KMS-11 (cell line): ENCODE measurements around the gene PIEZO2.

Experiments used
- H2AFZ ChIP-seq: fragments of 200-600 bp; sonication (generic); 2 replicates; pipeline ENCODE4 v1.6.1; 2016; ENCODE audit warnings: antibody characterized with exemption, mixed run types, low read depth
- H3K27ac ChIP-seq: fragments of 200-600 bp; sonication (generic); 2 replicates; pipeline ENCODE4 v1.6.1; 2016; ENCODE audit warnings: mild to moderate bottlenecking, mixed run types
- H3K27me3 ChIP-seq: fragments of 200-600 bp; sonication (generic); 2 replicates; pipeline ENCODE4 v1.6.1; 2017; ENCODE audit warnings: mild to moderate bottlenecking, low read depth, mixed run types, moderate library complexity; ENCODE audit not compliant: insufficient read depth
- H3K36me3 ChIP-seq: fragments of 200-600 bp; sonication (generic); 2 replicates; pipeline ENCODE4 v1.6.1; 2017; ENCODE audit warnings: mild to moderate bottlenecking, mixed run types; ENCODE audit not compliant: insufficient read depth
- H3K4me1 ChIP-seq: fragments of 200-600 bp; sonication (generic); 2 replicates; pipeline ENCODE4 v1.6.1; 2016; ENCODE audit warnings: mild to moderate bottlenecking, low read depth, mixed run types; ENCODE audit not compliant: poor library complexity, severe bottlenecking
- H3K4me2 ChIP-seq: fragments of 200-600 bp; sonication (generic); 2 replicates; pipeline ENCODE4 v1.7.0; 2016; ENCODE audit warnings: mild to moderate bottlenecking, mixed run types
- H3K4me3 ChIP-seq: fragments of 200-600 bp; sonication (generic); IDR thresholded peaks from 2 replicates; pipeline ENCODE4 v1.6.1; 2017; ENCODE audit warnings: low read depth, low read length, mixed read lengths; ENCODE audit not compliant: insufficient read depth
- H3K79me2 ChIP-seq: fragments of 200-600 bp; sonication (generic); 2 replicates; pipeline ENCODE4 v1.6.1; 2016; ENCODE audit warnings: low read depth, mixed run types; ENCODE audit not compliant: insufficient read depth
- H3K9ac ChIP-seq: fragments of 200-600 bp; sonication (generic); 2 replicates; pipeline ENCODE4 v1.6.1; 2016; ENCODE audit warnings: mild to moderate bottlenecking, mixed run types
- H4K20me1 ChIP-seq: fragments of 200-600 bp; sonication (generic); 2 replicates; pipeline ENCODE4 v1.6.1; 2016; ENCODE audit warnings: mild to moderate bottlenecking, mixed run types; ENCODE audit not compliant: insufficient read depth
- TF ChIP-seq, protein P1 (sequence below): fragments of 200-600 bp; sonication (generic); conservative IDR thresholded peaks from 2 replicates; pipeline ENCODE4 v1.6.1; 2017; ENCODE audit warnings: low read depth, mild to moderate bottlenecking, antibody characterized with exemption, low read length, moderate library complexity, mixed read lengths

The PIEZO2 gene

GRCh38 chr18:11053293-11053692, 96.1 kb downstream of the PIEZO2 start:
- Histone ChIP-seq H4K20me1 (no peaks in the 10 kb centered on the region), H2AFZ (no peak overlapping the region), H3K27me3 (no peaks in the 10 kb centered on the region), H3K79me2 (no peaks in the 10 kb centered on the region), H3K4me1 (no peaks in the 10 kb centered on the region), H3K9ac (no peak overlapping the region), H3K36me3 (no peaks in the 10 kb centered on the region), H3K4me3 (no peak overlapping the region), H3K27ac (no peak overlapping the region), H3K4me2 (no peak overlapping the region)
- TF ChIP-seq, protein P1, sequence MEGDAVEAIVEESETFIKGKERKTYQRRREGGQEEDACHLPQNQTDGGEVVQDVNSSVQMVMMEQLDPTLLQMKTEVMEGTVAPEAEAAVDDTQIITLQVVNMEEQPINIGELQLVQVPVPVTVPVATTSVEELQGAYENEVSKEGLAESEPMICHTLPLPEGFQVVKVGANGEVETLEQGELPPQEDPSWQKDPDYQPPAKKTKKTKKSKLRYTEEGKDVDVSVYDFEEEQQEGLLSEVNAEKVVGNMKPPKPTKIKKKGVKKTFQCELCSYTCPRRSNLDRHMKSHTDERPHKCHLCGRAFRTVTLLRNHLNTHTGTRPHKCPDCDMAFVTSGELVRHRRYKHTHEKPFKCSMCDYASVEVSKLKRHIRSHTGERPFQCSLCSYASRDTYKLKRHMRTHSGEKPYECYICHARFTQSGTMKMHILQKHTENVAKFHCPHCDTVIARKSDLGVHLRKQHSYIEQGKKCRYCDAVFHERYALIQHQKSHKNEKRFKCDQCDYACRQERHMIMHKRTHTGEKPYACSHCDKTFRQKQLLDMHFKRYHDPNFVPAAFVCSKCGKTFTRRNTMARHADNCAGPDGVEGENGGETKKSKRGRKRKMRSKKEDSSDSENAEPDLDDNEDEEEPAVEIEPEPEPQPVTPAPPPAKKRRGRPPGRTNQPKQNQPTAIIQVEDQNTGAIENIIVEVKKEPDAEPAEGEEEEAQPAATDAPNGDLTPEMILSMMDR, result no peak

- Histone ChIP-seq H3K4me3 (no peak overlapping the region), H2AFZ (no peak overlapping the region), H3K4me2 (no peak overlapping the region), H4K20me1 (no peaks in the 10 kb centered on the region), H3K36me3 (no peaks in the 10 kb centered on the region), H3K27ac (no peak overlapping the region), H3K9ac (no peak overlapping the region), H3K79me2 (no peaks in the 10 kb centered on the region), H3K27me3 (no peaks in the 10 kb centered on the region), H3K4me1 (no peaks in the 10 kb centered on the region)
- TF ChIP-seq, protein P1, result no peak
Observed at GRCh38 chr18:11052800-11053199, 96.6 kb downstream of the PIEZO2 start.

DNA sequence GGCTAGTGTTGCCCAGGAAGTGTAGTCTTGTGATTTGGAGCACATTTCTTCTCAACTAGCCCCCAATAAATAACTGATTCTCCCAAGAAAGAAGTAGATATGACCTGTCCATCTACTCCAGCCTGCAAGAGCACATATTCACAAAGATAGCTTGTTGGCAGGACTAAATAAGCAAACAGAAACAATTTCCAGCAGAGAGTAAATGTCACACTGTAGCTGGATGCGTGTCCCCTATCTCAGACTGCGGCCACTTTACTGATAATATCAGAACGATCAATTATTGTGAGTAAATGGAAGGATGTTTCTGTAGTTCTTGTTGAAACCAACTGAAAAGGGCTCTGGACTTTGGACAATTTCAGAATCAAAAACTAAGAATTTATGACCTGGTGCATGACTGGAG, 97.9 kb downstream of the PIEZO2 start:
- Histone ChIP-seq H3K27ac (no peak overlapping the region), H3K27me3 (no peaks in the 10 kb centered on the region), H3K79me2 (no peaks in the 10 kb centered on the region), H3K9ac (no peak overlapping the region), H3K4me1 (no peaks in the 10 kb centered on the region), H3K4me2 (no peak overlapping the region), H4K20me1 (no peaks in the 10 kb centered on the region), H3K36me3 (no peaks in the 10 kb centered on the region), H2AFZ (no peak overlapping the region), H3K4me3 (no peak overlapping the region)
- TF ChIP-seq, protein P1, result no peak

DNA sequence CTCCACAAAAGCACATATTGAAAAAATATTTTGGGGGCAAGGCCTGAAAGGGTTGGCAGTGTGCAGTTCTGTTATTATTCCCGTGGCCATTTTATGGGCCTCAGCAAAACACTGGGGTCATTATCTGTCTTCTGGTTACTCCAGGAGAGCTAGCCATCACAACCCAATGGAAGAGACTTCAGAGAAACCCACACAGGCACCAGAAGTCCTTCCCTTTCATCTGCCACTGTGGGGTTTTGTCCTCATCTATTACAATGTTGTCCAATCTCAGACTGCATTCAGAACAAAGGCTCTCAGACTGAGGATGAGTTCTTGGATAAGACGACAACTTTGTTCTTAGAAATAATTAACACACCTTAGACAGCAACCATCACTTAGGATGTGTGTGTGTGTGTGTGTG, 98.4 kb downstream of the PIEZO2 start:
- H3K4me1 ChIP-seq, result no peaks in the 10 kb centered on the region
- no peaks in the 10 kb centered on the region for H3K79me2 ChIP-seq
- H3K36me3 ChIP-seq, result no peaks in the 10 kb centered on the region
- no peak overlapping the region for H3K27ac ChIP-seq
- no peak overlapping the region for H3K4me3 ChIP-seq
- H3K27me3 ChIP-seq, result no peaks in the 10 kb centered on the region
- H2AFZ ChIP-seq, result no peak overlapping the region
- no peak overlapping the region for H3K9ac ChIP-seq
- H4K20me1 ChIP-seq, result no peaks in the 10 kb centered on the region
- H3K4me2 ChIP-seq, result no peak overlapping the region
- TF ChIP-seq, protein P1, result no peak
